GM10266 (cell line): Measurements from ENCODE around the gene DAP.

Source experiments
- DNase-seq: peaks from one replicate; pipeline ENCODE4 v3.0.0; 2012; ENCODE audit errors: extremely low spot score
- TF ChIP-seq, protein P1 (sequence below): IDR thresholded peaks from 2 replicates; pipeline ENCODE4 v1.5.1; 2012; ENCODE audit warnings: mild to moderate bottlenecking, low read depth; ENCODE audit not compliant: control insufficient read depth, insufficient read depth; ENCODE audit errors: missing control alignments

Gene DAP

DNA sequence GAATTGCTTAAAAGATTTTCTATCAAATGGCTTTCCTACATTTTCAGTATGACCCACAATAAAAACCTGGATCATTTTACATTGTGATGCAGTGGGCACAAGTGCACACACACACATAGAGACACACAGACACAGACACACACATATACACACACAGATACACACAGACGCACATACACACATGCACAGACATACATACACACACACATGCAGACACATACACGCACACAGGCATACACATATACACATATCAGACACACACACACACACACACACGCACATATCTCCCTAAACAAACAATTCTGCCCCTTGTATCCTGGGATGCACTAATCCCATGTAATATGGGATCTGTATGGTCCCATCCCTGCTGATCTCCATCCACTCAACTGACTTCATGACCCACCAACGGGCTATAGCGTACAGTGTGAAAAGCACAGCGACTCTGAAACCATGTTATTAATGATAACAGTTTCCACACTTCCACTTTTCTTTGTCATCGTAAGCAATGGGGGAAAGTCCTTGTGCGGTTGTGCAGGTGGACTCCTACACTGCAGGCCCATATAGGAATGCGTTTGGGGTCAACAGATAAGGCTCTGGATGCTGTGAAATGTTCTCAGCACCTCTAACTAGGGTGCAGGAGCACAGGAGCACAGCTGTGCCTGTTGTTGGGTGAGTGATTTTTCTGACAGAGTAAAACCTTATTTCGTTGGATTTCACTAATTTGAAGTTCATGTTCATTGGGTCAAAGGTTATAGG lies 52.7 kb downstream of the DAP start:
- TF ChIP-seq, protein P1, sequence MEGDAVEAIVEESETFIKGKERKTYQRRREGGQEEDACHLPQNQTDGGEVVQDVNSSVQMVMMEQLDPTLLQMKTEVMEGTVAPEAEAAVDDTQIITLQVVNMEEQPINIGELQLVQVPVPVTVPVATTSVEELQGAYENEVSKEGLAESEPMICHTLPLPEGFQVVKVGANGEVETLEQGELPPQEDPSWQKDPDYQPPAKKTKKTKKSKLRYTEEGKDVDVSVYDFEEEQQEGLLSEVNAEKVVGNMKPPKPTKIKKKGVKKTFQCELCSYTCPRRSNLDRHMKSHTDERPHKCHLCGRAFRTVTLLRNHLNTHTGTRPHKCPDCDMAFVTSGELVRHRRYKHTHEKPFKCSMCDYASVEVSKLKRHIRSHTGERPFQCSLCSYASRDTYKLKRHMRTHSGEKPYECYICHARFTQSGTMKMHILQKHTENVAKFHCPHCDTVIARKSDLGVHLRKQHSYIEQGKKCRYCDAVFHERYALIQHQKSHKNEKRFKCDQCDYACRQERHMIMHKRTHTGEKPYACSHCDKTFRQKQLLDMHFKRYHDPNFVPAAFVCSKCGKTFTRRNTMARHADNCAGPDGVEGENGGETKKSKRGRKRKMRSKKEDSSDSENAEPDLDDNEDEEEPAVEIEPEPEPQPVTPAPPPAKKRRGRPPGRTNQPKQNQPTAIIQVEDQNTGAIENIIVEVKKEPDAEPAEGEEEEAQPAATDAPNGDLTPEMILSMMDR = no peak
- DNase-seq = no peak

DNA sequence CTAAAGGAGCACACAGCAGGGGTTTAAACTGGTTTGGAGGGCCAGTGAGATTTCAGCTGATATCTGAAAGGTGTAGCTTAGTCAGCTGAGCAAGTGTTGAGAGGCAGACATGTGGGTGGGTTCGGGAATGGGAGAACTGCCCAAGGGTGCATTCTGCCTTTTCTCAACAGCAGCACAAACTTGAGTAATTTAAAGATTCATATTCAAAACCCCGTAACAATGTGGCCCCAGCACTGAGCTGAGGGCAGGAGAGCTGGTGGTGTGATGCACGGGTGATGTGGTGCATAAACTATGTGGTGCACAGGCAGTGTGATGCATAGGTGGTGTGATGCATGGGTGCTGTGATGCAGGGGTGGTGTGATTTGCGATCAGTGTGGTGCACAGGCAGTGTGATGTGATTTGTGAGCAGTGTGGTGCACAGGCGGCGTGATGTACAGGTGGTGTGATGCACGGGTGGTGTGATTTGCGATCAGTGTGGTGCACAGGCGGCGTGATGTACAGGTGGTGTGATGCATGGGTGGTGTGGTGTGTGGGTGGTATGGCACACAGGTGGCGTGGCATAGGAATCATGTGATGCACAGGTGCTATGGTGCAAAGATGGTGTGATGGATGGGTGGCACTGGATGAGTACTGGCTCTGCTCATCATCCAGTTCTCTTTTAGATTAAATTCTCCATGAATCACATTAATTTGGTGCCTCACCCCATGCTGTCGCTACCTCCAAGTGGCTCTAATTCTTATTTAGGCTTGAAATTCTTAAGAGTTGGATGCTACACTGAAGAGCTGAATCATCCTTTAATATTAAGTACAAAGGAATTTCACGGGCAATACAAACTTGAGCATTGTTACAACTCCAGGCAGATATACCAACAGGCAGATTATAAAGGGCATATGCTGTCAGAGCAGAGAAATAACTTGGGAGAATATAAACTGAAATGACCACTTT lies 53.6 kb downstream of the DAP start:
- no peak for DNase-seq
- TF ChIP-seq, protein P1 = no peak

DNA sequence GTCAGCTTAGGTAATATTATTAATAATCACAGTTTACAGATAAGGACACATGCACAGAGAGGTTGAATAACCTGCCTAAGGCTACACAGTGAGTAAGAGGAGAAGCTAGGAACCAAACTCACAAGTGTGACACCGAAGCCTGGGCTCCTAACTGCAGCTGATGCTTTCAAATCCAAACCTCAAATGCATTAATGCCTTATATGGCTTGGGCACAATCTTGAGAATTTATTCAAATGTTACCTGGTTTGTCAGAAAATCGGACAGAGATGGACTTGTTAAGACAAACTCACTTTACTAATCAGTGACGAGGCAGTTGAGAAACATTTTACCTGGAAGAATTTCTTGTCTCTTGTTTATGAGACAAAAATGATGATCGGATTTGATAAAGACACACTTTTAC lies 54.7 kb downstream of the DAP start:
- TF ChIP-seq, protein P1 = no peak
- no peak for DNase-seq

DNA sequence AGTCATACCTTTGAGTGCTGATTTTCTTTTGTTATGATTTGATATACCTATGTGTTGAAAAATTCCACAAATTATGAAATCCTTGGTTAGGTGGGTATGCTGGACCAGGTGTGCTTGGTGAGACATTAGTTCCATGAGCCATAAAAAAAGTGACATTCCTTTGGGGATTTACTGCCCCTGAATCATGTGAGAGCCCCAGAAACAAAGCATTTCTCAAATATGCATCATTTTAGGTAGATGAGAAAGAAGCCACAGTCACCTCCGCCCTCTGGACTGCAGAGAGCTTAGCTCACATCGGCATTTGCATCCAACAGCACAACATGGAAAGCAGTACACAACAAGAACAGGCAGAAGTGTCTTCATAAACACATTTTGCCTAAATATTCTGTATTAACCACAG lies 55.3 kb downstream of the DAP start:
- TF ChIP-seq, protein P1 = no peak
- DNase-seq = no peak

DNA sequence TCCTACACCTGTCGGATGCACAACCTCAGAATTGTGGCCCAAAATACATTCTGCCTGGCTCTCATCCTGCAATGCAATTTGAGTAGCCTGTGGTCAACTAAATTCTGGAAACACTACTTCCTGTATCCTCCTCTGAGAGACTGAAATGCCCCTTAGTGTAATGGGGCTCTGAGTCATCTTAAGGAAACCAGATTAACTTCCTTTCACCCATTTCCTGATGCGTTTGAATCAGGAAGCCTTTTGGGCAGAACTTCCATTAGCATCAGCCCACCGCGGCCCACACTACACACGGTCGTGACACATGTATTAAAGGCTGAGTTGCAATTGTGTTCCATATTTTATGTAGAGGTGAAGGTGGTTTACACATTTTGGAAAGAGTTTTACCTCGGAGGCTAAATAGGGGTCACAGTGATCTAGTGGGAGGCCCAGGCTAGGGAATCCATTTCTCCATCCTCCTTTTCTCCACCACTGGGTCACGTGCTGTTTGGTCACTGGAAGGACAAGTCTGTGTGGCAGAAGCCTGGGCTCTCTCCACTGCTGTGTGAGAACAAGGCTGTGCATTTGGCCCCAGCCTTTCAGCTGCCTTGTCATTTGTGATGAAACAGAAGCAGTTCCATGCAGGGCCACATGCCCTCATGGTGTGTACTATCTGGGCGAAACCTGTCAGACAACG lies 55.9 kb downstream of the DAP start:
- TF ChIP-seq, protein P1 = no peak

DNA sequence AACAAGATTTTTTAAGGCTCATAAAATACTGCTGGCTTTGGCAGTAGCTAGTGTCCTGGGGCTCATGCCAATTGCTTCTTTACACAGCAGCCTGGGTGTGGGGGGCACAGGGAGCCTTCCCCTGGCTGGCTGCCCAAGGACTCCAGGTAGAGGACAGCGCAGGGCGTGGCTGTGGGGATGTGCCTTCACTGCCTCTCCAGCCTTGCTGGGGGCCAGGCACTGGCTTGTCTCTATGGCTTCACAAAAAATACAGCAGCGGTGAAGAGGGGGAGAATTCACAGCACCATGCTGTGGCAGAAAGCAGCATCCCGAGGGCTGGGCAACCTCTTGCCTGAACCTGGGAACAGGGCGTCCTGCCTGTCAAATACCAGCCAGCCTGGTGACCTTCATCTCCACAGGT lies 57.4 kb downstream of the DAP start:
- DNase-seq = no peak
- TF ChIP-seq, protein P1 = no peak

More for the DNA sequence above, 55.9 kb downstream of the DAP start:
- no peak for DNase-seq
